GM19438 (cell line): ENCODE results near the gene RAB39B.
"Not testable (repeated sequence)": the region's sequence is repeated elsewhere in the genome, so short reads cannot be mapped to it uniquely, and the experiment has no call there.

Experiments
- ATAC-seq: cut with Tn5 transposase; IDR thresholded peaks from one replicate; pipeline ENCODE4 v1.9.1; 2021; ENCODE audit warnings: low read depth; ENCODE audit not compliant: unreplicated experiment

The RAB39B gene

GRCh38 chrX:155263854-155264628 is at the start of gene RAB39B:
Gene RAB39B, minus strand, starts transcription at chrX:155264491. Its CDS starts 203 bp downstream, at chrX:155264288.
- ATAC-seq, result peak; percentile 81

GRCh38 chrX:155313766-155314165 is 49.5 kb upstream of the RAB39B start:
- ATAC-seq, result no peak

GRCh38 chrX:155293771-155294170 is 29.5 kb upstream of the RAB39B start:
- no peak for ATAC-seq

- ATAC-seq, result no peak
Observed at GRCh38 chrX:155279873-155280272, 15.6 kb upstream of the RAB39B start.

GRCh38 chrX:155270969-155271368 is 6.7 kb upstream of the RAB39B start:
- ATAC-seq, result no peak

- ATAC-seq, result not testable (repeated sequence)
Observed at GRCh38 chrX:155267995-155268394, 3.7 kb upstream of the RAB39B start.

- ATAC-seq, result no peak
Observed at GRCh38 chrX:155266439-155266838, 2.1 kb upstream of the RAB39B start.

- no peak for ATAC-seq
Observed at GRCh38 chrX:155262970-155263754, 1.1 kb downstream of the RAB39B start.

GRCh38 chrX:155259752-155260151 is 4.5 kb downstream of the RAB39B start:
- ATAC-seq, result no peak

- ATAC-seq, result no peak
Observed at GRCh38 chrX:155251391-155251790, 12.9 kb downstream of the RAB39B start.

GRCh38 chrX:155247497-155247896 is 16.8 kb downstream of the RAB39B start:
- no peak for ATAC-seq

- no peak for ATAC-seq
Observed at GRCh38 chrX:155246748-155247147, 17.5 kb downstream of the RAB39B start.

GRCh38 chrX:155242300-155242699 is 22.0 kb downstream of the RAB39B start:
- no peak for ATAC-seq

GRCh38 chrX:155237719-155238118 is 26.6 kb downstream of the RAB39B start:
- ATAC-seq, result no peak

GRCh38 chrX:155235891-155236290 is 28.4 kb downstream of the RAB39B start:
- no peak for ATAC-seq

- ATAC-seq, result peak; percentile 84
Observed at GRCh38 chrX:155231163-155231562, 33.1 kb downstream of the RAB39B start.

GRCh38 chrX:155225774-155226173 is 38.5 kb downstream of the RAB39B start:
- ATAC-seq, result no peak

GRCh38 chrX:155223746-155224145 is 40.5 kb downstream of the RAB39B start:
- not testable (repeated sequence) for ATAC-seq

- no peak for ATAC-seq
Observed at GRCh38 chrX:155221351-155221750, 42.9 kb downstream of the RAB39B start.

- ATAC-seq, result no peak
Observed at GRCh38 chrX:155218777-155219176, 45.5 kb downstream of the RAB39B start.

- no peak for ATAC-seq
Observed at GRCh38 chrX:155216940-155217440, 47.3 kb downstream of the RAB39B start.
